Measurements from ENCODE around the gene XKR7.

The XKR7 gene

GRCh38 chr20:31979713-31980426, 11.9 kb downstream of the XKR7 start:
- DNase-seq: peak; percentile 27

GRCh38 chr20:31981784-31982183, 13.8 kb downstream of the XKR7 start:
- no peak for DNase-seq

DNA sequence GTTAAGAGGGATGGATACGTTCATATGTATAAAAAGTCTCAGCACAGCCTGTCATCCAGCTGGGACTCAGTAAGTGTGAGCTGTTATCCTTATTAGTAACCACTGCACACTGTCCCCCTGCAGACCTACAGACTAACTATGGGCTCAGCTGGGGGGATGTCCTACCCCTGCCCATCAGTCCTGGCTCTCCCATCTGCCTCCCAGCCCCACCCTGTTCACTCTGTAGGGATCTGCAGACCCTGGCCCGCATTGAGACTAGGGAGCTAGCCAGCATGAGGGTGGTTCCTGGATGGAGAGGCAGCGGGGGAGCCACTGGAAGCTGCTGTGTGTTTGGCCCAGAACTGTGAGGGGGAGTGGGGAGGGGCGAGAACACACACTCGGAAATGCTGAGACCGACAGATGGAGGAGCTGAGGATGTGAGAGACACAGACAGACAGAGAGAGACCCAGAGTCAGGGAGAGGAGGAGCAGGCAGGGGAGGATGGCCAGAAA, 17.1 kb downstream of the XKR7 start:
- DNase-seq: no peak

GRCh38 chr20:31987744-31988143, 19.8 kb downstream of the XKR7 start:
- DNase-seq: peak; percentile 34

DNA sequence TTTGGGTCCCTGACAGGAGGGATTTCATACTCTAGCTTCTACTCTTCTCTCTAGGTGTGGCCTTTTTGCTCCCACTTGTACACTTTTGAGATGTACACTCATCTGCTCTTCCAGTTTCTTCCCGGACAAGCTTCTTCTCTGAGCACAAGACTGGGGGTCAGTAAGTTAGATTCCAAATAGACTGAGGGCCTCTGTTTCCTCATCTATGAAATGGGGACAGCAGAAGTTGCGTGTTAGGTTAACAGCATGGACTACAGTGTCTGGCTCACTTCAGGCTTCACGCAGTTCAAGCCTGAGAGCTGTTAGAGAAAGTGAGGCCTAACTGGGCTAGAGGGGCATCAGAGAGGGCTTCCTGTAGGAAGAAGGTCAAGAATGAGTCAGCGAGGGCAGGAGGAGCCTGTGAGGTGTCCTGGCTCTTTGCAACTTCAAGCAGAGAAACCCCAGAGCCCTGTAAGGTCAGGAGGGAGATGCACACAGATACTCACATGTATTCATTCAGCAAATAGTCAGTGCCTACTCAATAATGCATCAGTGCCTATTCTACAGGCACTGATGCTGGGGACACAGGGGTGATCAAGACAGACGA, 20.6 kb downstream of the XKR7 start:
- no peak for DNase-seq

- no peak for DNase-seq
Observed at GRCh38 chr20:31989030-31989645, 21.2 kb downstream of the XKR7 start.

DNA sequence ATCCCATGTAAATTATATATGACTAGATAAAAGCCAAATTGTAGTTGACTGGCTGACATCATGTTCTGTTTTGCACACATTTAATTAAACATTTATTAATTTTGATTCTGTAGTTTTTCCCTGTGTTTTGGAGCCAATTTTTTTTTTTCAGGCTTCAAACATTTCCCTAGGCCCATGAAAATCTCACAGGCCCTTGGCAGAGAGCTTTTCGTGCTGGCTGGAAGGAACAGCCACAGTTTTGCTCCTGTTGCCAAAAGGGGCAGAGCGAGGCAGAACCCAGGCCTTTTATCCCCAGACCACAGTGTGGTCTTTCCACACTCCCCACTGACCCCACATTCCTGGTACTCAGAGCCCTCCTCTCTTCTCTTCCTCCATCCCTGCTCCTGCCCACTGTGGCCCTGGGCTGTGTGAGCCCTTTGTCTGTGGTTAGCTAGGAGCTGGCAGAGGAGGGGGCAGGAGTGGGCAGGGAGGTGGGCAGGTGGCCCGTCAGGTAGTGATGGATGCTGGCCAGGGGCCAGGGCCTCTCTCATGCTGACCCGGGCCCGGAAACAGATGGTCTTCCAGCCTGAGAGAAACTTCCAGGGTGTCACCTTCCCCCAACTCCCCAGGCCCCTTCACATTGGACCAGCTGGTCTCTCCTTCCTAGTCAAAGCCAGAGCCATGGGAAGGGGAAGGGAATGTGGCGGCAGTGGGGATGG, 22.8 kb downstream of the XKR7 start:
- DNase-seq: no peak

- DNase-seq: no peak
Observed at GRCh38 chr20:31991339-31991705, 23.4 kb downstream of the XKR7 start.

GRCh38 chr20:31992086-31992485, 24.1 kb downstream of the XKR7 start:
- no peak for DNase-seq

DNA sequence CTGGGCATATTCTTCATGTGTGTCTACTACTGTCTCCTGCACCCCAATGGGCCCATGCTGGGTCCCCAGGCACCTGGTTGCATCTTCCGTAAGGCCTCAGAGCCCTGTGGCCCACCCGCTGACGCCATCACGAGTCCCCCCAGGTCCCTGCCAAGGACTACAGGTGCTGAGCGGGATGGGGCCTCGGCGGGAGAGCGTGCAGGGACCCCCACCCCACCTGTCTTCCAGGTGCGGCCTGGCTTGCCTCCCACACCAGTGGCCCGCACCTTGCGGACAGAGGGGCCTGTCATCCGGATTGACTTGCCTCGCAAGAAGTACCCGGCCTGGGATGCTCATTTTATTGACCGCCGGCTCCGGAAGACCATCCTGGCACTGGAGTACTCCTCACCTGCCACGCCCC, 29.0 kb downstream of the XKR7 start:
- DNase-seq: no peak

DNA sequence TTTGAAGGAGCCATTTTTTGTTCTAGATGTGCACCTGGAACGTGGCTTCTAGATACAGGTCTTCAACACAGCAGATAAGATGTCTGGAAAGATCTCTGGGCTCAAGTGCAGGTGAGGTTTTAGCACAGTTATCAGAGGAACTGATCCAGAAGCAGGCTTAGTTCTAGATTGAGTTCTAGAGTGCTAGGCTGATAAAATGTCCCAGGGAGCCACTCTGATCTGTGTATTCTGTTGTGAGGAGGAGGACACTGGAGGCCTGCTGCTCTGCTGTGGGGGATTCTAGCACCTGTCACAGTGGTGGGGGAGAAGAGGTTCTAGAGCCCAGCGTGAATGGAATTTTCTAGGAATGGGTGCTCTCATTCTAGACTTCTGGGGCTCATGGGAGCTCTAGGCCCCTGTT, 30.3 kb downstream of the XKR7 start:
- no peak for DNase-seq

- DNase-seq: no peak
Observed at GRCh38 chr20:32003325-32003724, 35.4 kb downstream of the XKR7 start.

- no peak for DNase-seq
Observed at GRCh38 chr20:32004963-32005362, 37.0 kb downstream of the XKR7 start.

DNA sequence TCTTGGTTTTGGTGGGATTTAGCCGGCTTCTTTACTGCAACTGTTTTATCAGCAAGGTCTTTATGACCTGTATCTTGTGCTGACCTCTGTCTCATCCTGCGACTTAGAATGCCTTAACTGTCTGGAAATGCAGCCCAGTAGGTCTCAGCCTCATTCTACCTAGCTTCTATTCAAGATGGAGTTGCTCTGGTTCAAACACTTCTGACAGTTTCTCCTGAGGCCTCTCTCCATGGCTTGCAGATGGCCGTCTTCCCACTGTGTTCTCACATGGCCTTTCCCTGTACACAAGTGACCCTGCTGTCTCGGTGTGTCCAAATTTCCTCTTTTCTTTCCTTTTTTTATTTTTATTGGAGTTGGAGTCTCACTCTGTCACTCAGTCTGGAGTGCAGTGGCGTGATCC, 38.1 kb downstream of the XKR7 start:
- no peak for DNase-seq

DNA sequence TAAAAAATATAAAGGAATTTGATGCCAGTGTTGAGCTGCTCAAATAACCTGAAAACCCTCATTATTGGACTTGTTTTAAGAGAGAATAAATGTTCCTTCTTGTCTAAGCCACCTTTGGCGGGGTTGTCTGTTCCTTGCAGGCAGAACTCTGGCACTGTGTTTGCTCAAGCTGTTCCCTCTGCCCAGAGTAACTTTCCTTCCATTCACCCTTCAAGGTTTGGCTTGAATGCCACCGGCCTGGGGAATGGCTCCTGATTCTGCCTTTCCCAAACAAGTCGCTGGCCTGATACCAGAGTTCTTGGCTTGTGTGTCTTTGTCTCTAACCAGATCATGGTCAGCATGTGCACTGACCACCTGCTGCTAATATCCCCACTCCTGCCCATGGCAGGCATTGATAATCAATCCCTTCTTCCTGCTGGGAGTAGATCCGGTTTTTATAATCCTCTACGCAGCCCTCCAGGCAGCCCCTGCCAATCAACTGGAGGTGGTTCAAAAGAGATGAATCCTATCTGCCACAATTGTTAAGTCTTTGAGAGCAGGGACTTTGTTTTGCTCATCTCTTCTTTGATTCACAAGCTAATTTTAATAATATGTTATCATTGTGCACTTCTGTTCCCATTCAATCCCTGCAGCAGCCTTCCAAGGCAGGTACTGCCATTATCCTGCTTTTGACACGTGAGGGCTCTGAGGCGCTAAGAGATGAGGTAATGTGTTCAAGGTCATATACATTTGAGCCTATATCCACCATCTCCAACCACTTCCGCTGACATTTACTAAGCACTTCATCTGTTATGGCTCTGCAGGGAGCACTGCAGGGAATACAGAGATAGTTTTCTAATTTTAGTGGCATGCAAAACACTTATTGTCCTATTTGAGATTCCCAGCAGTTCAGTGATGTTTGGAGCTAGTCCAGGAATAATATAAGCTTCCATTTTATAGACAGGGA, 39.2 kb downstream of the XKR7 start:
- no peak for DNase-seq

GRCh38 chr20:32007787-32008616, 40.1 kb downstream of the XKR7 start:
- peak; percentile 38 for DNase-seq

DNA sequence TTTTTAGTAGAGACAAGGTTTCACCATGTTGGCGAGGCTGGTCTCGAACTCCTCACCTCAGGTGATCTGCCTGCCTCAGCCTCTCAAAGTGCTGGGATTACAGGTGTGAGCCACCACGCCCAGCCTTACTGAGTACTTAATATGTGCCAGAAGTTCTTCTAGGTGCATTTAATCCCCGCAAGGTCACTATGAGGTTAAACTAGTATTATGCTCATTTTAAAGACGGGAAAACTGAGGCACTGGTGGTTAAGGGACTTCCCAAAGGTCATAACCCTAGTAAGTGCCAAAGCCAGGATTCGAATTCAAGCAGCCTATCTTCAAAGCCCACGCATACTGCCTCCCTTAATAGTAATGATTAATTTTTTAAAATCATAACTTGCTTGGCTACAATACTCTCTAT, 41.6 kb downstream of the XKR7 start:
- DNase-seq: no peak

GRCh38 chr20:32010101-32010500, 42.1 kb downstream of the XKR7 start, which contains the start of gene CCM2L:
CCM2L (plus strand) TSS chr20:32010438; CDS start chr20:32010455, 17 bp downstream.
- DNase-seq: no peak

GRCh38 chr20:32010666-32011065, 42.7 kb downstream of the XKR7 start:
- no peak for DNase-seq

DNA sequence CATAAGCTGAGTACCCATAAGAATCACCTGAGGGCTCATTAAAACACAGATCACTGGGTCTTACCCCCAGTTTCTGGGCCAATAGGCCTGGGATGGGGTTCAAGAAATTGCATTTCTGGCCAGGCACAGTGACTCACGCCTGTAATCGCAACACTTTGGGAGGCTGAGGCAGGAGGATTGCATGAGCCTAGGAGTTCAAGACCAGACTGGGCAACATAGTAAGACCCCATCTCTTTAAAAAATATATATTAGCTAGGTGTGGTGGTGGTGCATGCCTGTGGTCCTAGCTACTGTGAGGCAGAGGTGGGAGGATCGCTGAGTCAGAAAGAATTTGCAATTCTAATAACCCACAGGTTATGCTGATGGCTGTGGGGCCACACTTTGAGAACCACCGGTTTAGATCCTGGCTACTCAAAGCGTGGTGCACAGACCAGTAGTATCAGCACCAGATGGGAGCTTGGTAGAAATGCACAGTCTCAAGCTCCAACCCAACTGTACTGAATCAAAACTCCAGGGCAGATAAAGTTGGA, 44.3 kb downstream of the XKR7 start:
- DNase-seq: no peak

- DNase-seq: no peak
Observed at GRCh38 chr20:32013326-32013725, 45.4 kb downstream of the XKR7 start.

Data from EL (cell line).